Endothelial cell of umbilical vein (primary cell): ENCODE data around the gene PCDHB6.

Experiments
- MAX ChIP-seq: IDR thresholded peaks from 2 replicates; pipeline ENCODE4 v1.6.1; 2011; ENCODE audit not compliant: insufficient read depth, insufficient read length
- MYC ChIP-seq: IDR thresholded peaks from one replicate; pipeline ENCODE4 v1.6.1; 2011; ENCODE audit warnings: mild to moderate bottlenecking, low read depth, low read length
- POLR2AphosphoS5 ChIP-seq: IDR thresholded peaks from 2 replicates; pipeline ENCODE4 v1.6.1; 2012; ENCODE audit warnings: low read depth, mild to moderate bottlenecking, control low read depth, low read length, moderate library complexity; ENCODE audit not compliant: insufficient read depth
- TF ChIP-seq, protein P1 (sequence below), 2 donors: IDR thresholded peaks; 1 replicate in 1 of 2; 2 replicates in 1 of 2; pipeline ENCODE4 v1.5.1; 2011; ENCODE audit warnings: low read length in 2 of 2, mild to moderate bottlenecking in 2 of 2, moderate library complexity in 2 of 2, control low read depth in 1 of 2, inconsistent platforms in 1 of 2, low read depth in 1 of 2; ENCODE audit not compliant: insufficient read depth in 1 of 2; ENCODE audit errors: extremely low read depth in 1 of 2

- no peak for TF ChIP-seq POLR2AphosphoS5
- TF ChIP-seq, protein P1, sequence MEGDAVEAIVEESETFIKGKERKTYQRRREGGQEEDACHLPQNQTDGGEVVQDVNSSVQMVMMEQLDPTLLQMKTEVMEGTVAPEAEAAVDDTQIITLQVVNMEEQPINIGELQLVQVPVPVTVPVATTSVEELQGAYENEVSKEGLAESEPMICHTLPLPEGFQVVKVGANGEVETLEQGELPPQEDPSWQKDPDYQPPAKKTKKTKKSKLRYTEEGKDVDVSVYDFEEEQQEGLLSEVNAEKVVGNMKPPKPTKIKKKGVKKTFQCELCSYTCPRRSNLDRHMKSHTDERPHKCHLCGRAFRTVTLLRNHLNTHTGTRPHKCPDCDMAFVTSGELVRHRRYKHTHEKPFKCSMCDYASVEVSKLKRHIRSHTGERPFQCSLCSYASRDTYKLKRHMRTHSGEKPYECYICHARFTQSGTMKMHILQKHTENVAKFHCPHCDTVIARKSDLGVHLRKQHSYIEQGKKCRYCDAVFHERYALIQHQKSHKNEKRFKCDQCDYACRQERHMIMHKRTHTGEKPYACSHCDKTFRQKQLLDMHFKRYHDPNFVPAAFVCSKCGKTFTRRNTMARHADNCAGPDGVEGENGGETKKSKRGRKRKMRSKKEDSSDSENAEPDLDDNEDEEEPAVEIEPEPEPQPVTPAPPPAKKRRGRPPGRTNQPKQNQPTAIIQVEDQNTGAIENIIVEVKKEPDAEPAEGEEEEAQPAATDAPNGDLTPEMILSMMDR (IDR thresholded peaks at IDR 0.05; ENCODE audit: extremely low read depth in 1 of 2, insufficient read depth in 1 of 2, low read depth in 1 of 2, low read length in 2 of 2): no peak
- no peak for TF ChIP-seq MAX
- no peak for TF ChIP-seq MYC
Measured at GRCh38 chr5:141119250-141119649, 30.6 kb upstream of the PCDHB6 start.
